GM19452 (cell line): ENCODE measurements around the gene HEATR5A.
"Not testable (repeated sequence)": the region's sequence is repeated elsewhere in the genome, so short reads cannot be mapped to it uniquely, and the experiment has no call there.

Source experiments
- ATAC-seq: cut with Tn5 transposase; IDR thresholded peaks from one replicate; pipeline ENCODE4 v1.9.1; 2021; ENCODE audit not compliant: unreplicated experiment

Gene HEATR5A

DNA sequence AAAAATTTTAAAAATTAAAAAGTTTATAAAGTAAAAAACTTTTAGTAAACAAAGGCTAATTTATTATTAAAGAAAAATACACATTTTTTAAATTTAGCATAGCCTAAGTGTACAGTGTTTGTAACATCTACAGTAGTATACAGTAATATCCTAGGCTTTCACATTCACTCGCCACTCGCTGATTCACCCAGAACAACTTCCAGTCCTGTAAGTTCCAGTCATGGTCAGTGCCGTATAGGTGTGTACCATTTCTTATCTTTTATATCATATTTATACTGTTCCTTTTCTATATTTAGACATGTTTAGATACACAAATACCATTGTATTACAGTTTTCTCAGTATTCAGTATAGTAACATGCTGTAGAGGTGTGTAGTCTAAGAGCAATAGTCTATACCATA, 28.9 kb downstream of the HEATR5A start:
- no peak for ATAC-seq

DNA sequence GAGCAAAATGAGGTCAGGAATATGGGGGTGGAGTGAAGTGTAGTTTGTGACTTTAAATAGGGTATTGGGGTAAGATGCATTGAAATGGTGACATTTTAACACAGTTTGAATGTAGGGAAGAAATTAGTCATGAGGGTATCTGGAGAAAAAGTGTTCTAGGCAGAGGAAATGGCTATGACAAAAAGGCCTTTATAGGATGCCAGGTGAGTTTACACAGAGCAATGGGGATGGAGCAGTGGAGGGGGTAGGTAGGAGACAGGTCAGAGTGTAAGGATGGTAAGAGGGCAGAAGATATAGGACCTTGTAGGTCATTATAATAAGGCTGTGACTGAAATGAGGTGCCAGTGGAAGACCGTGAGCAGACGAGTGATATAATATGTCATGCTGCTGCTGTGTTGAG, 30.4 kb downstream of the HEATR5A start:
- no peak for ATAC-seq

DNA sequence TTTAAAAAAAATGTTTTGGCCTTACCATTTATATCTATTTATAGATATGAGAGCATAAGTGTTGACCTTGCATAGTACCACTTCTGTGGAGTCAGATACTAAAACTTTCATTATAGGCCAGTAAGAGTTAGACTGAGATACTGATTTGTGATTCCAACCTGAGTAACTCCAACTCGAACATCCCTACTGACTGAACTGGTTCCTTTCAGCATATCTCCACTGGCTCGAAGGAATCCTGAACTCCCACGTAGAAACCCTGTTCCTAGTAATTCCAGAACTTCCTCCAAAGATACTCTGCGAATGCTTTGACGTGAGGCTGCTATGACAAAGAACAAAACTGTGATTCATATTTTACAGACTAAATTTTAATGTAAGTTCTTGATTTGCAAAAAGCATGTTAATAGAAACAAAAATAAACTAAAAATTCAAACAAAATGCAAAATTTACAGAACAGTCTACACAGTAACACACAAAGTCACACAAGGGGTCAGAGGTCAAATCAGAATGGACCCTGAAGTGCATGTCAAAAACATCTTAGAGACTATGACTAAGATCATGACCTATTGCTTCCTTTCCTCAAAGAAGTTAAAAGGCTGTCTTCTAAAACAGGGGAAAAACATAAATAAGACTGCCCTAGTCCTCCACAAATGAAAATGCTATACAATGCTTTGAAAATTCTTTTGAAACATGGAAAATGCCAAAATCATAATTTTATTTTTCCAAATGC, 31.5 kb downstream of the HEATR5A start:
- no peak for ATAC-seq

DNA sequence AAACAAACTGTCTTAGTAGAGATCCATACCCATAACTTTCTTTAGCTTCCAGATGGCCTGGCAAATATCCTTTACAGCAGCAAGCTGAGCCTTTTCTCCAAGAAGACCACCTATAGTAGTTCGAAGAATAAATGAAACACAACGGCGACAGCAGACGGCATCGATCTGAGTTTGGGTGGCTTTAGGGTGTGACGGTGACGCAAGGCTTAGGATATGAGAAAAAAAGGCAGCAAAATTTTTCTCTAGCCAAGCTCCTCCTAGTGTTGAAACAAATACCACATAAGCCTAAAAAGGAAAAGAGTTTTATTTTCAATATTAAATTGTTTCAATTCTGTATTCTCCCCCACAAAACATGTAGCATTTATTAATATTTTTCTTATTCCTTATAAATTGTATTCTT, 33.3 kb downstream of the HEATR5A start:
- ATAC-seq: no peak

DNA sequence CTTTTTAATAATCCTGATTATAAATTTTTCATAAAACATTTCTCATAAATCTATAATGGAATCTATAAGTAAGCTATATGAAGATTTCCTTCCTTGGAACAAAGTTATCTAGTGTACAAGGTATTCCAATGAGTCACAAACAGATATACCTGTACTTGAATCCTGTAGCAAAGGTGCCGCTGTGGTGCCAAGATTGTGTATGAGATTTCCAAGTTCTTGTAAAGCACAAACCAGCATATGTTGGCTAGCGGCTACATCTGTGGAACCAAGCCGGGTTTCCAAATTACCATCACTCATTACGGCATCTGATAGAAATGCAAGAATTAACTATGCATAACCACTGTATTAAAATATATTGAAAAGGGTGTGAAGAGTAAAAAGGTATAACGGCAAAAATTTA, 34.1 kb downstream of the HEATR5A start:
- no peak for ATAC-seq

DNA sequence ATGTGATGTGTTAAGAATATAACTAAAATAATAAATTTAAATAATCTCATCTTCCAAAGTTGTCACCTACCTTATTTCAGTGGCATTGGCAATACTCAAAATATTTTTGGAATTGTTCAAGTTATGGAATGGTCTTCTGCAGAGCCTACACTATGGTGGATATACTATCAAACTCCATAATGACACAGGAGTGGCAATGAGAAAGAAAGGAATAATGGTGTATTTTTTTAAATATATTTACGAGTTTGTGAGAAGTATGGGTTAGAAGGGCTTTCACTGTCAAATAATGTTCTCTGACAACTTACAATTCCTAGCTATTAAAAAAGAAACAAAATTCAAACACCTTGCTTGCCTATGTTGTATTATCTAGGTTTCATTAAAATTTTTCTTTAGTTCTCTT, 38.1 kb downstream of the HEATR5A start:
- no peak for ATAC-seq

DNA sequence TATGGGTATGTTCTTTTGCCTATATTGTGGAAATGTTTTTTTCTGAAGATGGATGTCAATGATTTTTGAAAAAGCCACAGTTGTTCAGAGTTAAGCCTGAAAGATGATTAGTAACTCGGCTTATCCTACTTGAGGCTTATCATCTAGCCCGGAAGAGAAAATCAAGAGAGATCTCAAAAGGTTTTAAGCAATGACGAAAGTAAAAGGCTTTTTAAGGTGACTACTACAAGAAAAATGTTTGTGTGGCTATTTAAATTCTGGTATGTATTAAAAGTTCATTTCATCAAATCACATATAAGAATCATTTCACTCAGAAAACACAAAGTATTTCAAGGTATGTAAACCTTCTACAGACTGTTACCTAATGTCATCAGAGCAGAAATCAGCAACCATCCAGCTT, 40.2 kb downstream of the HEATR5A start:
- ATAC-seq: no peak

DNA sequence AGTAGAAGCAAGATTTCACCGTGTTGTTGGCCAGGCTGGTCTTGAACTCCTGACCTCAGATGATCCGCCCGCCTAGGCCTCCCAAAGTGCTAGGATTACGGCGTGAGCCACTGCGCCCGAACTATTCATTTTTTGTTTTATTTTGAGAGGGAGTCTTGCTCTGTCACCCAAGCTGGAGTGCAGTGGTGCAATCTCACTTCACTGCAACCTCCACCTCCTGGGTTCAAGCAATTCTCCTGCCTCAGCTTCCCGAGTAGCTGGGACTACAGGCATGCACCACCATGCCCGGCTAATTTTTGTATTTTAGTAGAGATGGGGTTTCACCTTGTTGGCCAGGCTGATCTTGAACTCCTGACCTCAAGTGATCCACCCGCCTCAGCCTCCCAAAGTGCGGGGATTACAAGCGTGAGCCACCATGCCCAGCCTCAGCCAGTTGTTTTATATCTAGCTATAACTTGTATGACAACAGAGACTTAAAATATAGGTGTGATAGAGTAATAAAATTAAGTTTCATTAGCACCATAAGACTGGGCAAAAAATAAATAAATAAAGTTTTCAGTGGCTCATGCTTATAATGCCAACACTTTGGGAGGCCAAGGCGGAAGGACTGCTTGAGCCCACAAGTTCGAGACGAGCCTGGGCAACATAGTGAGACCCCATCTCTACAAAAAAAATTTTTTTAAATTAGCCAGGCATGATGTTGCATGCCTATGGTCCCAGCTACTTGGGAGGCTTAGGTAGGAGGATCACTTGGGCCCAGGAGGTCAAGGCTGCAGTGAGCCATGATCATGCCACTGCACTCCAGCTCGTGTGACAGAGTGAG, 41.0 kb downstream of the HEATR5A start:
- not testable (repeated sequence) for ATAC-seq

DNA sequence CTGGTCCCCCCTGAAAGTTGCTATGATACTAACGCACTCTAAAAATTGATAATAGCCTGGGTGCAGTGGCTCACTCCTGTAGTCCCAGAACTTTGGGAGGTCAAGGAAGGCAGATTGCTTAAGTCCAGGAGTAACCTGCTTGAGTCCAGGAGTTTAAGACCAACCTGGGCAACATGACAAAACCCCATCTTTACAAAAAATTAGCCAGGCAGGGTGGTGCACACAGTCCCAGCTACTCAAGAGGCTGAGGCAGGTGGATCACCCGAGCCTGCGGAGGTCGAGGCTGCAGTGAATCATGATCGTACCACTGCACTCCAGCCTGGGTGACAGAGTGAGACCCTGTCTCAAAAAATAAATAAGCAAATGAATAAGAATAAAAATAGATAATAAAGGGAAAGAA, 42.9 kb downstream of the HEATR5A start:
- ATAC-seq: no peak

DNA sequence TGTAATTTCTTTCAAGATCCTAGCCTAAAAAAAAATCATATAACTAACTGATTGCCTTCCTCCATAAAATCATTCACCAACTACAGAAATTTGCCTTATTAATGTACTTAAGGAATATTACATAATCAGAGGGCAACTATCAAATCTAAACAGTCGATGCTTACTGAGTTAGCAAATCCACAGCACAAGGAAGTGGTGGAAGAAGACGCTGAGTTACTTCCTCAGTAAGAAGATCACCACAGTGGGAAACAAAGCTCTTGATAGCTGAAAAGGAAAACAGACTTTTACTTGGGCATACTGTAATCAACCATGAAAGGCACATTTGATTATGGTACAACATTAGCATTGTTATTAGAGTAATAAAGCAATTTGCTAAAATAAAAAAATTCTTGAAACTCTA, 48.7 kb downstream of the HEATR5A start:
- no peak for ATAC-seq

DNA sequence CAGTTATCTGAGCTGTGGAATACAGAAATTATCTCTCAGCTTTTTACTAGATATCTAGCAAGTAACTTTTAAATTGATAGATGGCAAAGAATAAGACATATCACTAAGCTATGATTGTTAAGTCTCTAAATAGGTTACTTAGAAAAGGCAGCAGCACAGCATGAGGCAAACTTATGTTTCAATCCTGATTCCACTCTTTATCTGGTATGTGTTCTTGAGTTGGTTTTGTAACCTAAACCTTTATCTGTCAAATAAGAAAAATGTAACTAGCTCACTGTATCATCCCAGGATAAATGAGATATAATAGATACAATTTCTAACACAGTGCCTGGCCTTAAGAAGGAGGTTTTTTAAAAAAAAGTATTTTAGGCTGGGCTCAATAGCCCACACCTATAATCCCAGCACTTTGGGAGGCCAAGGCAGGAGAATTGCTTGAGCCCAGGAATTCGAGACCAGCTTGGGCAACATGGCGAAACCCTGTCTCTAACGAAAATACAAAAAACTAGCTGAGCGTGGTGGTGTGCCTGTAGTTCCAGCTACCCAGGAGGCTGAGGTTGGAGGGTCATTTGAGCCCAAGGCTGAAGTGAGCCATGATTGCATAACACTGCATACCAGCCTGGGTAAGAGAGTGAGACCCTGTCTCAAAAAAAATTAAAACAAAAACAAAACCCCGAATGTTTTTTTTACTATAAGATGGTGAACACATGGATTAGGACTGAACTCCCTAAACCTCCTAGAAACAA, 56.8 kb downstream of the HEATR5A start:
- ATAC-seq: no peak

DNA sequence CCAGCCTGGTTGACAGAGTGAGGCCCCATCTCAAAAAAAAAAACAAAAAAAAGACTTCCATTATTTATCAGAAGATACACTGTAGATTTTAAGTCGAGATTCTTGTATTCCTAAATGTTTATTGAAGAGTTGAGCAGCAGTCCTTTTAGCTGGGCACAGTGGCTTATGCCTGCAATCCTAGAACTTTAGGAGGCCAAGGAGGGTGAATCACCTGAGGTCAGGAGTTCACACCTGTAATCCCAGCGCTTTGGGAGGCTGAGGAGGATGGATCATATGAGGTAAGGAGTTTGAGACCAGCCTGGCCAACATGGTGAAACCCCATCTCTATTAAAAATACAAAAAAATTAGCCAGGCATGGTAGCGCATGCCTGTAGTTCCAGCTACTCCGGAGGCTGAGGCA, 57.6 kb downstream of the HEATR5A start:
- no peak for ATAC-seq

DNA sequence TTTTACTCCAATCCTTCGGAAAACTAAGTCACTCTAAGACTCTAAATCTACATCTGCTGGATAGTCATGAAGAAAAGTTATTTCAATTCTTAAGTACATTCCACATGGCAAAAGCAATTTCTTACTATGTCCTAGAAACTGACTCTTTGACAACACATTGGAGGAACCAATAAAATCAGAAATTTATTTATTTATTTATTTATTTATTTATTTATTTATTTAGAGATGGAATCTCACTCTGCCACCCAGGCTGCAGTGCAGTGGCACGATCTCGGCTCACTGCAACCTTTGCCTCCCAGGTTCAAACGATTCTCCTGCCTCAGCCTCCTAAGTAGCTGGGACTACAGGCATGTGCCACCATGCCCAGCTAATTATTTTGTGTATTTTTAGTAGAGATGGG, 58.6 kb downstream of the HEATR5A start:
- not testable (repeated sequence) for ATAC-seq

DNA sequence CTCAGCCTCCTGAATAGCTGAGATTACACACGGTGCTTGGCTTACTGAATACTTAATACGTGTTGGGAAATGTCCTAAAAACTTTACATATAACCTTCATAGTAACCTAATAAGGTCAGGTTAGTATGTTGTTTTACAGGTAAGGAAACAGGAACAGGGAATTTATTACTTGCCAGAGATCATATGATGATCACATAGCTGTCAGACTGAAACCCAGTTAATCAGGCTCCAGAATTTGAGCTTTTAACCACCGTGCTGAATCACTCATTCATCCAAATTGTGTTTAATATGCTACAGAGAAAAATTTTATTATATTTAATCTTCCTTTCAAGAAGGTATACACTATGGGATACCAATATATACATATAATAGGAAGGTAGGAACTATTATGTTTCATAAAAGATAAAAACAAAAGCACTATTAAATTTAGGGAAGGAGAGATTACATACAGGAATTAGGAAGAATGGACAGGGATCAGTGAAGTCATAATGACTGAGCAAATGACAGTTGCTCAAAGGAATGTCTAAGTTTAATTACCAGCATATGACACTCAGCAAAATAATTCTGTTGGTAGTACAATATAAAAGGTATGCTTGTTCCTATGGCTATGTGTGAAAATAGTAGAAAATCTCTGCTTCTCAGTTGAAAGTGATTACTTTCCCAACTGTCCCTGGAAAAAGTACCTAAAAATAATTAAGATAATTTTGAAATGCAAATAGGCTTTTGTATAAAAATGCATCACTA, 59.3 kb downstream of the HEATR5A start:
- ATAC-seq: no peak

DNA sequence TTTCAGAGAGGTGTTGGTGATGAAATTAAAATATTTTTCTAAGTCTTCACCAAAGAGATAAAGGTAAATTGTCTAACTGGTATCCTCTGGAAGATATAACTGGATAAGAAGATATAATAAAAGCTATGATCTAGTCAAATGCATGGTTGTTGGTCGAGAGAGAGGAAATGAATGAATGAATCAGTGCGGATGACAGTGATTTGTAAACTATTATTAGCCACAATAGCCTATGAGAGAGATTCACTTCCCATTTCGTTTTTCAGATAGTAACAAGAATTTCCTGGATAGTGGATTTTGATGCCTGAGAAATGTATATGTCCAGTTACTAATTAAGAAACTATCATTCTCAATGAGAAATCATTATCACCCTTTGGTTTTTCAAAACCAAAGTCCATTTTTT, 63.1 kb downstream of the HEATR5A start:
- no peak for ATAC-seq

DNA sequence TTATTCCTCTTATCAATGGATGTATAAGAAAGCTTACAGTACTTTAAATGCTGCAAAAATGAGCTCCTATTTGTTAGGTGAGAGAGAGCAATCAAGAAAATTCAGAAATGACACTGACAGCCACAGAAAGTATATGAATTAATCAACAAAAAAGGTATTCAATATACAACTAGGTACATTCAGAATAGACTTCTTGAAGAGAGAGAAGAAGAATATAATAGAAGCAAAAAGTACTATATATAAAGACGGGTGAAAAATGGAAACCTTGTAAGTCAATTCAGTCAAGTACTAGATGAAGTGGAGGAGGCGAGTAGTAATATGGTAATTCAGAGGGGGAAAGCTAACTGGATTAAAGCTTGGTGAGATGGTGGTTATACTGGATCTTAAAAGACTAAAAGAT, 74.3 kb downstream of the HEATR5A start:
- ATAC-seq: no peak

DNA sequence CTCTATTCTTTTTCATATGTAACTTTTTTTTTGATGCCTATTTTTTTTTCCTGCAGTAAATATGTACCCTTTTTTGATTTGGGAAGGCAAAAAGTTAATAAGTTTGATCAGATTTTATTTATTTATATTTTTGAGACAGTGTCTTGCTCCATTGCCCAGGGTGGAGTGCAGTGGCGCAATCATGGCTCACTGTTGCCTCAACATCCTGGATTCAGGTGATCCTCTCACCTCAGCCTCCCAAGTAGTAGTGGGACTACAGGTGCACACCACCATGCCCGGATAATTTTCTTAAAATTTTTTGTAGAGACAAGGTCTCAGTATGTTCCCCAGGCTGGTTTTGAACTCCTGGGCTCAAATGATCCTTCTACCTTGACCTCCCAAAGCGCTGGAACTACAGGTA, 79.1 kb downstream of the HEATR5A start:
- ATAC-seq: no peak

DNA sequence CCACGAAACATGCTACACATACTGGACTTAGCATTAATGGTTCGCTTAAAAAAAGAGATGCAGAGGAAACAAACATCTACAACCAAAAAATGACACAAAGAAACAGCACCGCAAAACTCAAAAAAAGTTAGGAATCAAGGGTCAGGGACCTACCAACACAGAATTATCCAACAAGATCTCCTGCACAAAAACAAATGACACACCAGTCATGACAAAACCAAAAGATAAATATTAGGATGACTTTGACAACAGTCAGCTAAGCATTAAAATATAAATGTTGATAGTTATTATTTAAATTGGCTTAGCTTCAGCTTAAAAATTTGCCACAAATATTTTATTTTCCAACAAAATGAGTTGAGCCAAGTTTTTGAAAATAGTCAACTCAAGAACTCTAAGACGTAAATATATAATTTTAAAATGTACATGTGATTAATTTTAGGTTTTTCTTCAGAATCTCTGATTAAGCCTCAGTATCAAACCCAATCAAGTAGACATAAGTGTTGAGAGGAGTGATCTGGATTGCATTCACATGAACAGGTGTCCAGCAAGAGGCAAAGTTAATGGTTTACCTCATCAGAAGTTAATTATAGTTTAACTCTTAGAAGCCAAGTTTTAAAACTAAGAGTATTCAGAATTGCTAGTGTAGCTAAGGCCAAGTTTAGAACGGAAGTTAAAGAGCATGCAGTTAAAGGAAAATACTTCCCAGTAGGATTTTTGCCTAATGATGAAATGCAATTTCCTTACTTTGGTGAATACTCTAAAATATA, 79.9 kb downstream of the HEATR5A start:
- no peak for ATAC-seq

DNA sequence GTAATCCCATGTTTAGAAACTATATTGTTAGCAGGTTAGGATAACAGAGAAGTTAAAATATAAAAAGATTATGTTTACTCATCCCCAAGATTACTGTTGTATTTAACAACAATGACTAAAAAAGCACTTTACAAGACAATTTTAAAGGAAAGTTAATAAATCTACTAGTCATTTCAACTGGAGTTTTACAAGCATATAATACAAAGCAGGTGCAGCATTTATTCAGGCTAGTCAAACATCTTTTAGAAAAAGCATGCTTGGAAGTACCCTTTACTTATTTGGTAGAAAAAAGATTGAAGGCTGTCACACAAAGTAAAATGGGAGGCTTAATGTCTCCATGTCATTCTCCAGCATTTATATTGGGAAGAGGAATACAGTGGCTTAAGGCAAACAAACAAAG, 80.6 kb downstream of the HEATR5A start:
- no peak for ATAC-seq

DNA sequence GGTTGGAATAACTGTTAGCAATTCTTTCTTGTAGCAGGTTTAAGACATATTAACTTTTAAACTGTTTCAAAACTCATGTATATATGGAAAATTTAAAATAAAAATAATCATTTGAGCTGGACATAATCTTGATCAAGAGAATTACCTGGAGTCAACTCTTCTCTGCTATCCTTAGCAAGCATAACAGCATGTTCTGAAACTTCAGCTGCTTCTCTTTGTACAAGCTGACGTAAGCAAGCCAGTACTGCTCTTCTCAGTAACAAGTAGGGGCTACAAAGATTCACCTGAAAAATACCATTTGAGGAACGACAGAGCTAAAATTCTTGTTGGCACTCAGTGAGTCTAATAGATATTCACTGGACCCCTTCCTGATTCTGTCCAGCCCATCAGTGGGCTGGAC, 83.0 kb downstream of the HEATR5A start:
- ATAC-seq: no peak
